GM18867 (cell line): ENCODE data around the gene RNASE13.

Experiments
- ATAC-seq: cut with Tn5 transposase; IDR thresholded peaks from one replicate; pipeline ENCODE4 v1.9.1; 2021; ENCODE audit warnings: mild to moderate bottlenecking, moderate library complexity; ENCODE audit not compliant: unreplicated experiment

Gene RNASE13

GRCh38 chr14:21034707-21035106, at the start of gene RNASE13:
Gene RNASE13, minus strand, starts transcription at chr14:21034807. Its CDS starts 519 bp downstream, at chr14:21034288.
- ATAC-seq: no peak

DNA sequence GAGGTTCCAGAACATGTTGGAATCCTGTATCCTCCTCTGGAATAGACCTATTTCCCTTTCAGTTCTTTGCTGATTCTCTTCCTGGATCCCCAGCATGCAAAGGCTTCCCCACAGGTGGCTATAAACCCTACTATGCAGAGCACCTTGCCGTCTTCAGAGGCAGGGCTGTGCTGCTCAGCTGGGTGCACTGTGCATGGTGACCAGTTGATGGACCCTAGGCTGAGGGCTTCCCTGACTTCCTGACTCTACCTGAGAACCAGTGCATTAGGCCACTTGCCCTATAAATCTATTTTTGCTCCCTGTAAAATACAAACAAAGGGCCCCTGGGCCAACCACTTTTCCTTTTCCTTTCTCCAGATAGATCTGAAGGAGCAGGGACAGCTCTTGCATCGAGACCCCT, 49.8 kb upstream of the RNASE13 start:
- ATAC-seq: no peak

DNA sequence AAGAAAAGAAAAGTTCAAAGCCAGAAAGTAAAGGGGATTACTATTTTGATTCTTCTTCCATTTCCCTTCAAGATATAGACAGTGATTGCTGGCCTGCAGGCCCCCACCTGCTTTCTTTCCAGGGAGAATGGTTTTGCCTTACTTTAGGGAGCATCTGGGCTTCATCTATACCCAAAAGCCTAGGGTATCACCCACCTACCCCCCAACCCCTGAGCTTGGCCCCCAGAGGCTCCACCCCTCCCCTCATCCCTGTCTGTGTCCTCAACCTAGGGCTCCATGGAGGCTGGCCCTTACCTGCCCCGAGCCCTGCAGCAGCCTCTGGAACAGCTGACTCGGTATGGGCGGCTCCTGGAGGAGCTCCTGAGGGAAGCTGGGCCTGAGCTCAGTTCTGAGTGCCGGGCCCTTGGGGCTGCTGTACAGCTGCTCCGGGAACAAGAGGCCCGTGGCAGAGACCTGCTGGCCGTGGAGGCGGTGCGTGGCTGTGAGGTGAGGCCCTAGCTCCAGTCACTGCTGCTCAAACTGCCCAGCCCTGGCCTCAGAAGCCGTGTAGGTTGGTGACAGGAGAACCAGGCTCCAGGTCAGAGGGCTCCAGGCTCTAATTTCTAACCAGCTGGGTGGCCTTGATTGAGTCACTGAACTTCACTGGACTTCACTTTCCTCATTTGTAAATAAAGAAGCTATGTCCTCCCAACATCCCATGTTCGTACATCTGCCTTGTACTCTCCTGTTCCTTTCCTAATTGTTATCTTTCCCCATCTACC, 49.1 kb upstream of the RNASE13 start:
- no peak for ATAC-seq

GRCh38 chr14:21081521-21082142, 47.0 kb upstream of the RNASE13 start:
- ATAC-seq: no peak

DNA sequence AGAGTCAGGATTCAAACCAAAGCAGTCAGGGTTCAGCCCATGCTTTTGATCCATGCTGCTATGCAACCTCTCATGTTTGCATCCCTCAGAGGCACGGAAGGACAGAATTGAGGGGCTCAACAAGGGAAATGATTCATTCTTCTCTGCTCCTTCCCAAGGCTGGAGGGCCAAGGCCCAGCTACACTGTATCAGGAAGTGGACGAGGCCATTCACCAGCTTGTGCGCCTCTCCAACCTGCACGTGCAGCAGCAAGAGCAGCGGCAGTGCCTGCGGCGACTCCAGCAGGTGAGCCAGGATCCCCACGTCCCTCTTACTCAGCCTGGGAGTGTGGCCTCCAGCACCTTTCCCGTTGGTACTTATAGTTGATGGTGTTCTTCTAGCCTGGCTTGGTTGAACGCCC, 44.1 kb upstream of the RNASE13 start:
- no peak for ATAC-seq

DNA sequence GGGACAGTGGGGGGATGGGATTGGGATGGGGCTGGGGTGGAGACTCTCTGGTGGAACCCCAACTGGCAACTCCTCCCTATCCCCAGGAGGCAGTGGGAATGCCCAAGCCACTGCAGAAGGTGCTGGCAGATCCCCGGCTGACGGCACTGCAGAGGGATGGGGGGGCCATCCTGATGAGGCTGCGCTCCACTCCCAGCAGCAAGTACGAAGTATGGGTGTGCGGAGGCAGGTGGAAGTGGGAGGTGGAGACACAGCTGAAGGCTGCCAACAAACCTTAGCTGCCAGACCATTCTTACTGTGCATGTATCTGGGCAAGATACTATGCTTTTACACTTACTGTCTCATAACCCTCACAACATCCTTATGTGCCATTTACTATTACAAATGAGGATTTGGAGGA, 43.7 kb upstream of the RNASE13 start:
- no peak for ATAC-seq

GRCh38 chr14:21077672-21078071, 43.1 kb upstream of the RNASE13 start:
- no peak for ATAC-seq

DNA sequence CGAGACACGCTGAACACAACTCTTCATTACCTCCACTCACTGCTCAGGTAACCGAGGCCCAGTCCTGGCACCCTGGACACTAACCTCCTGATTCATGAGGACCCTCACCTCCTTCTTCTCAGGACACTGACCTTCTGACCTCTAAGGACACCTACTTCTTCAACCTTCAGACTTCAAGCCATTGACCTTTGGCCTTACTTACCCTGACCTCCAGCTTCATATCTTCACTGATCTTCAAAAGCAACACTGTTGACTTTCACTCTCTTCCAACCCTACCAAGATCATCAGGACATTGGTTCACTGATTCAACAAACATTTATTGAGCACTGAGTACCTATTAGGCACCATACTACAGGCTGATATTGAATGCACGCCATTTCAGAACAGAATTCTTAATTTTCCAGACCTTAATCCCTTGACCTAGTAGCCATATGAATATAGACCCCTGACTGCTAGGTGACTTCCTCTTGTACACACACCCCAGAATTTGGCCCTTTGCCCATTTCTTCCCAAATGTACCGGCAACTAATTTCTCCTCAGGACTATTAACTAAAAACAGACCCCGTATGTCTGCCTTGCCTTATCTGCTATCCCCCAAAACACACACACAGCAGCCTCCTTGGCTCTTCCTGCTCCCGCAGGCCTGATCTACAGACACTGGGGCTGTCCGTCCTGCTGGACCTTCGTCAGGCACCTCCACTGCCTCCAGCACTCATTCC, 41.3 kb upstream of the RNASE13 start:
- no peak for ATAC-seq

GRCh38 chr14:21074398-21075272, 40.0 kb upstream of the RNASE13 start:
- no peak for ATAC-seq

GRCh38 chr14:21073921-21074320, 39.3 kb upstream of the RNASE13 start:
- no peak for ATAC-seq

GRCh38 chr14:21072781-21073339, 38.3 kb upstream of the RNASE13 start:
- ATAC-seq: no peak

GRCh38 chr14:21072031-21072473, 37.4 kb upstream of the RNASE13 start:
- ATAC-seq: no peak

DNA sequence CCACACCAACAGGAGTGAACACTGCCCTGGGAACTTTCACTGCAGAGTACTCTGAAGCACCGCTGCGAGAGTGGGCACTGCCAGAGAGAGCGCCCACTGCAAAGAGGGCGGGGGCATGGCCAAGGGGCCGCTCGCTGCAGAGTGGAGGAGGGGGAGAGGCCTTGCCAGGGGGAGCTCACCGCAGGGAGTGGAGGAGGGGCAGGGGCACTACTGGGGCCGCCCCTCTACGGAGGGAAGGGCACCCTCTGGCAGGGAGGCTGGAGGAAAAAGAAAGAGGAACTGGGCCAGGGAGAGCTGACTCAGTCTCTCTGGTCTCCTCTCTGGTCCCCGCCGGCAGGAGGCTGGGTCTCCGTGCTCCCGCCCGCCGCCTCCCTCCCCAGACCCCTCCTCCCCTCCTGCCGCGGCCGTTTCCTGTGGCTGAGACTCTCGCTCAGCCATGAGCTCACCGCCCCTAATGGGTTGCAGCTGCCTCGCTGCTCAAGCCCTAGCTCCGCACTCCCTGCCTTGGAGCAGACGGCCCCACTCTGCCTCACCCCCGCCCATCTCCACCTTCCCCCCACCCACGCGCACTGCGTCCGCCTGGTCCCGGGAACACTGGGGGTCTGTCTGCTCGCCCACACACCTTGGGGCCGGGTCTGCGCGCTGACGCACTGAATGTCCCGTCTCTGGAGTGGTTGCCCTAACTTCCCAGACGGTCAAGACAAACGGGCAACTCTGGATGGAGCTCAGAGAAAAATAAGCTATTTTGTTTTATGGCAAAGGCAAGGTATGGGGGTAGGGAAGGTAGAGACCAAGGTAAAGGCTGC, 36.8 kb upstream of the RNASE13 start:
- peak; percentile 65 for ATAC-seq

DNA sequence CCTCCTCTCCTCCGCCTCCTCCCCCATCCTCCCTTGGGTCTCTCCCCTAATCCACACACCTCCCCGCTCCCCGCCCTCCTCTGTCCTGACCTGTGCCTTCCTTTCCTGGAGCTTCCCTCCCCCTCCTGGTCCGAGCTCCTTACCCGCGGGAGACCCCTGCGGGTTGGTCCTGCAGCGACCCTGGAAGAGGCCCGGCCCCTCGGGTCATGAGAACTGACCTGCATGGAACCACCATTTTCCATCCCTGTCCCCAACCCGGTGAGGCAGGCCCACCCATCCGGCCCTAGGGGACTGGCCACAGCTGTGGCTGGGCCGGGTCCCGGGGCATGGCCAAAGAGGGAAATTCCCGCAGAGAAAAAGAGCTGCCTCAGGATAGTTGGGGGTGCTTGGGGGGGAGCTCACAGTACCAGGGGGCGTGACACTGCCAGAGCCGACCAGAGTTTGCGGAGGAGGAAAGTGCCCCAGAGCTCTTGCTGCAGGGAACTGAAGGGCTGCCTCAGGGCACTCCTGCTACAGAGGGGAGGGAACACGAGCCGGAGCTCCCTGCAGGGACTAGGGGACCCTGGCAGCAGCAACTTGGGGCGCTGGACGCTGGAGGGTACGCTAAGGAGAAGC, 36.1 kb upstream of the RNASE13 start:
- peak; percentile 14 for ATAC-seq

DNA sequence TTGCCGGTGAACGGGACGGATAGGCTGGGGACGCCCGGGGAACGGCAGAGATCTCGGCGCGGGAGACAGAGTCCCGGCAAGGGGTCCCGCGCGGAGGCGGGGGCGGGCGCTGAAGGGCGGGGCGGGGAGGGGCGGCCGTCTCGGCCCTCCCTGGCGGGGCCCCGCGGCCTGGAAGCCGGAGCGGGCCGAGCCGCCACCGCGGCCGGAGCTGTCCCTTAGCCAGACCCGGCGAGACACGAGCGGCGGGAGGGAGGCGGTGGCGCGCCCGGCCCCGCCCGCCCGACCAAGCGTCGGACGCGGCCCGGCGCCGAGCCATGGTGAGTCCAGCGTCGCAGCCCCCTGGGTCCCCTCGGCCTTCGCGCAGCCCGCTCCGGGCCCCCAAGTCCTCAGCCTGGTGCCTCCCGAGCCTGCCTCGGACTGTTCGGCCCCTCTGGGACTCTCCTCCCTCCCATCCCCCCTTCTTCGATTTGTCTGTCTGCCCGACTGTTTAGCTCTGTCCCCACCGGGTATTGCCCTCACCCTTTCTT, 35.5 kb upstream of the RNASE13 start, which contains the start of gene ARHGEF40:
Gene ARHGEF40 (plus strand): TSS at position 222 of the 527 bp plus-strand sequence. CDS start 93 bp downstream, at position 315.
- no peak for ATAC-seq

GRCh38 chr14:21069388-21070082, 34.9 kb upstream of the RNASE13 start:
- ATAC-seq: no peak

DNA sequence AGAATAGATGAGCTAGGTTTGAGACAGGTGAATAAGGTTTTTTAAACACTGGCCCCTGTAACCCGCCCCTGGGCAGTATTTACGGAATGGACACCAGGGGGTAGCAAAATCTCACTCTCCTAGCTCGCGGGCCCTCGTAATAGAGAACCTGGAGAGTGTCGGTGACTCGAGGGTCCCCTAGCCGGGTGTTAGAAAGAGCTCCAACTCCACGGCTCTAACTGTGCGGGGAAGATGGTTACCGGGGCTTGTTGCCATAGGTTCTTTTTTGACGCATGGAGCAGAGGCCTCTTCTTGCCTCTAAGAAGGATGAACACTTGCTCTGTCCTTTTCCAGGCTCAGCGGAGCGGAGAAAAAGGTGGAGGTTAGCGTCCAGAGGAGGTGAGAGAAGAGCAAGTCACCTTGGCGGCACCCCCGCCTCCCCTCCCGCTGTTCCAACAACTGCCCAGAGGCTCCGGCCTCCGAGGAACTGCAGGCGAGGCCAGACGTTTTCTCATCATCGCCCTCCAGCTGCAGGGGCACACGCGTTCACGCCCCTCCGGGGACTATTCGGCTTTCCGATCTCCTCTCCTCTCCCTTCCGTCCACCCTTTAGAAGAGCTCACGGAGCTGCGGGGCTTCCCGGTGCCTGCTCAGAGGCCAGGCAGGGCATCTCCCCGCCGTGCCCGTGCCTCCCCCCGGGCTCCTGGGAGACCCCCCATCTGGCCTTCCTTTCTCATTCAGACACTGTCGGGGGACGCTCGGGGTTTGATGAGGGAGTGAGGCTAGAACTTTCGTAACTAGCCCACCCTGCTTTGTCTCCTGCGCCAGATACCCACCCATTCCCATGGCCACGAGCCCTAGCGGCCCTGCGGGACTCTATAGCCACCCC, 34.1 kb upstream of the RNASE13 start:
- no peak for ATAC-seq
